Measurements from ENCODE around the gene MAP2K1. TPM values are rescaled to one million over a fixed set of nuclear protein-coding genes. Genes with fewer than 3 reads are reported as not detected.
A peak's percentile ranks its signal among the peaks of the same experiment; 100 is the strongest.
"Not testable (repeated sequence)": the region's sequence is repeated elsewhere in the genome, so short reads cannot be mapped to it uniquely, and the experiment has no call there.

MAP2K1 gene
- total RNA-seq, 2 donors from 2014 or later, result 44.7 to 45.9 TPM

GRCh38 chr15:66412220-66412619, 25.5 kb downstream of the MAP2K1 start:
- intact Hi-C loops (cut with DNase I, micrococcal nuclease), result no loop called here
- ATAC-seq, result no peak
- DNase-seq, result no peak

GRCh38 chr15:66413579-66413978, 26.9 kb downstream of the MAP2K1 start:
- ATAC-seq (no peak), DNase-seq (no peak)
- intact Hi-C loops (cut with DNase I, micrococcal nuclease), result no loop called here

GRCh38 chr15:66415360-66415759, 28.6 kb downstream of the MAP2K1 start:
- ATAC-seq (no peak), DNase-seq (no peak)
- intact Hi-C loops (cut with DNase I, micrococcal nuclease), result no loop called here

DNA sequence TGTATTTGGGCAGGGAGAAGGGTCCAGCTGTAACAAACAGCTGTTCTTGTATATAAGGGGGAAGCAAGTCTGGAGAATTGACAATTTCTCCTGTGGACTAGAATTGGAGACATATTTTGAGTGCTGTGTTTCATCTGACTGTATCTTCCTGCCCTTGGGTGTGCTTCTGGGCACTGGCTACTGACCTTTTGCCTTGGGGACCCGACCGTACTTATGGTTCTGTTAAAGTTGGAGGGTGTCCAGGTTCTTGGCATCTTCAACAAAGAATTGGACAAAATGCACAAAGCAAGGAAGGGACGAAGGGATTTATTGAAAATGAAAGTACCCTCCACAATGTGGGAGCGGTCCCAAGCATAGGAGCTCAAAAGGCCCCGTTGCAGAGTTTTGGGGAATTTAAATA, 31.0 kb downstream of the MAP2K1 start:
- ATAC-seq (no peak), DNase-seq (no peak)
- intact Hi-C loops (cut with DNase I, micrococcal nuclease), result no loop called here

GRCh38 chr15:66419471-66419870, 32.8 kb downstream of the MAP2K1 start:
- no peak for ATAC-seq

GRCh38 chr15:66422347-66422746, 35.6 kb downstream of the MAP2K1 start:
- DNase-seq (no peak), ATAC-seq (no peak)
- intact Hi-C loops (cut with DNase I, micrococcal nuclease), result no loop called here

More at GRCh38 chr15:66419471-66419870, 32.8 kb downstream of the MAP2K1 start:
- intact Hi-C loops (cut with DNase I, micrococcal nuclease), result no loop called here
- DNase-seq, result no peak

DNA sequence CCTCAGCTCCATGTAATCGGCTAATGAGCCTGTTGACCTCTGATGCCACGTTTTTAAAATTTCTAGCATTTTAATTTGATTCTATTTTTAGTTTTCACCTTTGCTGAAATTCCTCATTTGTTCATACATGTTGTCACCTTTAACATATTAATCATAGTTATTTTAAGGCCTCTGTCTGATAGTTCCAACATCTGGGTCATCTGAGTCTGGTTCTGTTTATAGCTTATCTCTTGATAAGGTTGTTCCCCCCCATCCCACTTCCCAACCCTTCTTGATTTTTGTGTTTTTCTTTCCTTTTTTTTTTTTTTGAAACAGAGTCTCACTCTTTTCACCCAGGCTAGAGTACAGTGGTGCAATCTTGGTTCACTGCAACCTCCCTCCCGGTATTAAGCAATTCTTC, 36.4 kb downstream of the MAP2K1 start:
- intact Hi-C loops (cut with DNase I, micrococcal nuclease), result no loop called here
- DNase-seq (no peak), ATAC-seq (no peak)

- ATAC-seq (no peak), DNase-seq (no peak)
- intact Hi-C loops (cut with DNase I, micrococcal nuclease), result no loop called here
Observed at GRCh38 chr15:66424963-66425612, 38.4 kb downstream of the MAP2K1 start.

GRCh38 chr15:66425837-66426236, 39.1 kb downstream of the MAP2K1 start:
- no peak for DNase-seq
- intact Hi-C loops (cut with DNase I, micrococcal nuclease), result no loop called here
- no peak for ATAC-seq

DNA sequence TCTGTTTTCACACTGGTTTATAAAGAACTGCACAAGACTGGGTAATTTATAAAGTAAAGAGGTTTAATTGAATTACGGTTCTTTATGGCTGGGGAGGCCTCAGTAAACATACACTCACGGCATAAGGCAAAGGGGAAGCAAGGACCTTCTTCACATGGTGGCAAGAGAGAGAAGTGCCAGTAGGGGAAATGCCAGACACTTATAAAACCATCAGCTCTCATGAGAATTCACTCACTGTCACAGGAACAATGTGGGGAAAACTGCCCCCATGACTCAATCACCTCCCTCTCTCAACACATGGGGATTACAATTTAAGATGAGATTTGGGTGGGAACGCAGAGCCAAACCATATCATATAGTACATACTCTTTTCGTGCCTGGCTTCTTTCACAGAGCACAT, 42.4 kb downstream of the MAP2K1 start:
- DNase-seq (no peak), ATAC-seq (peak; percentile 11)
- intact Hi-C loops (cut with DNase I, micrococcal nuclease), result no loop called here

GRCh38 chr15:66429546-66429945, 42.8 kb downstream of the MAP2K1 start:
- ATAC-seq (no peak), DNase-seq (no peak)
- intact Hi-C loops (cut with DNase I, micrococcal nuclease), result no loop called here

DNA sequence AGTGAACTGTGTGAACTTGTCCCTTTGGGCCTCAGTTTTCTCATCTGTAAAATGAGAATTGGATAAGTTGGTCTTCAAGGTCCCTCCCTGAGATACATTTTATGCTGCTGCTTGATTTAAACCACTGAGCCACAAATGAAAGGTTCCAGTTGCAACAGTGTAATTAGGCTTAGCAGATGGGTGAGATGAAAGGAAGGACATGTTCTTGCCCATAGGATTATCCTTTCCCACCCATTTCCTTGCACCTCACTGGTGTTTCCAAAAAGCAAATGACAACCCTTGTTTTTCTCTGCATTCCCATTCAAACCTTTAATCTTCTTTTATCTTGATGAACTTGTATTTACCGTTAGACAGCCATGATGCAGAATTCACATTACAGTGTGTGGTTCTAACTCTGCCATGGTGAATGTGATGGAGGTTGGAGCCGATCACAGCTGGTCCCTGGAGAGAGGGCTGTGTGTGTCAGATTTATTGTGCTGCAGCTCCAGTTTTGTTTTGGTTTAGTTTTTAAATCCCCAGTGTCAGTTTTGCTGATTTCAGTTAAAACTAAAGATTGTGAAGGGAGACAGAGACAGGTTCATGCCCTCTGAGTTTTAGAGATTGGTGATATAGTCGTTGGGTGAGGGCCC, 44.0 kb downstream of the MAP2K1 start:
- intact Hi-C loops (cut with DNase I, micrococcal nuclease), result no loop called here
- DNase-seq, result no peak
- ATAC-seq, result no peak

- intact Hi-C loops (cut with DNase I, micrococcal nuclease), result no loop called here
- DNase-seq (no peak), ATAC-seq (no peak)
Observed at GRCh38 chr15:66433726-66434125, 47.0 kb downstream of the MAP2K1 start.

DNA sequence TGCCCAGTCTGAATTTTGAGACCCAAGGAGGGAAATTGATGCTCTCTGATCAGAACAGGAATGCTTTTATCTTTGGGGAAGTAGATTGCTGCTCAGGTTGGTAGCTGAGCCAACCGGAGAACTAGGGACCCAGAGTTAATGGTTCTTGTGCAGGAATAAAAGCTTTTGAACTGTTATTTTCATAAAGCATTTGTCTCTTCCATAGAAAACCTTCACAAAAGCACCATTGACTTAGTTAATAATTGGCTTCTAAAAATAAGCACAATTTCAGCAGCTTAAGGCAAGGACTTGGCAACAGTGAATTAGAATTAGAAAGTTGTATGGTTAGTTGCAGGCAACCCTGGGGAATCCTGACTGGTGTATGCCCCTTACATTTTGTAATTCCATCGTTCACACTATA, 53.8 kb downstream of the MAP2K1 start:
- intact Hi-C loops (cut with DNase I, micrococcal nuclease), result no loop called here
- ATAC-seq (no peak), DNase-seq (no peak)

- DNase-seq, result no peak
- intact Hi-C loops (cut with DNase I, micrococcal nuclease), result no loop called here
- no peak for ATAC-seq
Observed at GRCh38 chr15:66452420-66452819, 65.7 kb downstream of the MAP2K1 start.

GRCh38 chr15:66452971-66453580, 66.4 kb downstream of the MAP2K1 start:
- DNase-seq, result no peak
- intact Hi-C loops (cut with DNase I, micrococcal nuclease), result no loop called here

DNA sequence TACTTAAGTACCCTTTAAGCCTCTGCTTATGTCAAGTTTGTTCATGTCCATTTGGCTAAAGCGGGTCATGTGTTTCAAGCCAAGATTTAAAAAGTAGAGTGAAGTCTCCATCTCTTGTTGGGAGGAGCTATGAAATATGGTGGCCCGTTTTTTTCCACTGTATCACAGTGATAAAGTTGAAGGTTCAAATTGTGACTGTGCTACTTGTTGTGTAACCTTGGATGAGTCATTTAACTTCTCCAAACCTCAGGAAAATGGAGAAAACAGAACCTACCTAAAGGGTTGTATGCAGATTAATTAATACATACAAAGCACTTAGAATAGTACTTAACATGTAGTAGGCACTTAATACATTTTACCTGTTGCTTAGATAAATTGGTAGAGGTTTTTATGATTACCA, 67.4 kb downstream of the MAP2K1 start:
- intact Hi-C loops (cut with DNase I, micrococcal nuclease), result no loop called here
- ATAC-seq (no peak), DNase-seq (no peak)

More at GRCh38 chr15:66452971-66453580, 66.4 kb downstream of the MAP2K1 start:
- no peak for ATAC-seq

GRCh38 chr15:66456211-66456610, 69.5 kb downstream of the MAP2K1 start:
- DNase-seq (no peak), ATAC-seq (no peak)
- intact Hi-C loops (cut with DNase I, micrococcal nuclease), result no loop called here

- DNase-seq, result no peak
- ATAC-seq, result no peak
- intact Hi-C loops (cut with DNase I, micrococcal nuclease), result no loop called here
Observed at GRCh38 chr15:66459818-66460615, 73.3 kb downstream of the MAP2K1 start.

- ATAC-seq; DNase-seq; intact Hi-C loops (cut with DNase I, micrococcal nuclease): not testable (repeated sequence)
Observed at GRCh38 chr15:66461294-66461693, 74.6 kb downstream of the MAP2K1 start.
